T-helper 2 cell (primary cell): ENCODE data around the gene CCDC93.
"Not testable (repeated sequence)": the region's sequence is repeated elsewhere in the genome, so short reads cannot be mapped to it uniquely, and the experiment has no call there.

Source experiments
- DNase-seq, 5 experiments: peaks; one replicate each; pipeline versions ENCODE4 v3.0.0 to v3.0.0-alpha.2; 2012 to 2022

The CCDC93 gene

DNA sequence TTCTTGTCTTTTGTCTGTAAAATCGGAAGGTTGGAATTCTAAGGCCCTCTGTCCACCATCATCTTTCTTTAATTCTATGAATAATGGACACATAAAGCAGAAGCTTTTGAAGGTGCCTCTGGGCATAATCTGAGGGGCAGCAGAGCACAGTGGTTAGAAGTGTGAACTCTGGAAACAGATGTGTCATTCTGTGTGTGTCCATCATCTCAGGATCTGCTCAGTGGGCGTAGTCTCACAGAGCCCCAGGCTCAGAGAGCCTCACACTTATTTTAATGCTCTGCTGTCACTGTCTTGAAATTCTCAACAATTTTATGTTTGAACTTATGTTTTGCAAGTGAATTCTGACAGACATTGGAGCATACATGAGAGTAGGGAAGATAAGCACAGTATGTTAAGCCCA, 31.0 kb upstream of the CCDC93 start:
- no peak for DNase-seq

DNA sequence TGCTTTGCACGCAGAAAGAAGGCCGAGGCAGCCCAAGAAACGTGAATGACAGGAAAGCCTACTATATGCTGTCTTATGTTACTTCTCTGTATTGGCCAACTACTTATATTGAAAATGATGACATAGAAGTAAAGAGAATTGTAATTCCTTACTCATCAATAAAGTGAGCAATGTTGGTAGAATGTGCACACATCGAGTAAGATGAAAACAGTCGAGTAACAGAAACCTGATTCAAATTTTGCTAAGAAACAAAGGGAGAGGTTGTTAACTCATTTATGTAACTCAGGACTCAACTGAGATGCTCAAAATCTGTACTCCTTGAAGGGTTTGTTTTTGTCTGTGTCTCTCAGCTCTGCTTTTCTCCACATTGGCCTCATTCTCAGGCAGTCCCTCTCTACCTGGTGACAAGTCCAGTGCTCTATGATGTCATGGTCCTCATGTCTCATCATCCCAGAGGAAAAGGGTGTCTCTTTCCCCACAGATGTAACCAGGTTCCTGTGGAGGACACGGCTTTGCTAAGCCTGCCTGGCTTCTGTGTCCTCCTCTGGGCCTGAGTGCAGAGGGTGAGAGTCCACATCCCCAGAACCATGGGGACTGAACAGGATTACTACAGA, 30.3 kb upstream of the CCDC93 start:
- no peak for DNase-seq

DNA sequence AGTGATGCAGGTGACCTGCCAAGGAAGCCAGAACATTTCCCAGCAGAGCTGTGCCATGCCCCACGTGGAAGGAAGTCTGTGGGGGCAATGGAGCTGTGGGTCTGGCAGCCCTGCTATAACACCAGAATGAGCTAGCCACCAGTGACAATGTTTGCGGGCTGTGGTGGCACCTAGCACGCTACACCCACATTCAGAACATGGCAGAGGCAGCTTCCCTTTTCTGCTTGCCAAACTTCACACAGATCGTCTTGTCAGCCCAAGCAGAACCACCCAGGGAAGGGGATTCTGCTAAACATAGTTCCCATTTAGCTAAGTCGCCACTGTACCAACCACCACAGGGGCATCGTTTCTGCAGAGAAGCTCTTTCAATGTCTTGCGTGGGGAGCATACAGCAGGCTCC, 27.0 kb upstream of the CCDC93 start:
- no peak for DNase-seq

DNA sequence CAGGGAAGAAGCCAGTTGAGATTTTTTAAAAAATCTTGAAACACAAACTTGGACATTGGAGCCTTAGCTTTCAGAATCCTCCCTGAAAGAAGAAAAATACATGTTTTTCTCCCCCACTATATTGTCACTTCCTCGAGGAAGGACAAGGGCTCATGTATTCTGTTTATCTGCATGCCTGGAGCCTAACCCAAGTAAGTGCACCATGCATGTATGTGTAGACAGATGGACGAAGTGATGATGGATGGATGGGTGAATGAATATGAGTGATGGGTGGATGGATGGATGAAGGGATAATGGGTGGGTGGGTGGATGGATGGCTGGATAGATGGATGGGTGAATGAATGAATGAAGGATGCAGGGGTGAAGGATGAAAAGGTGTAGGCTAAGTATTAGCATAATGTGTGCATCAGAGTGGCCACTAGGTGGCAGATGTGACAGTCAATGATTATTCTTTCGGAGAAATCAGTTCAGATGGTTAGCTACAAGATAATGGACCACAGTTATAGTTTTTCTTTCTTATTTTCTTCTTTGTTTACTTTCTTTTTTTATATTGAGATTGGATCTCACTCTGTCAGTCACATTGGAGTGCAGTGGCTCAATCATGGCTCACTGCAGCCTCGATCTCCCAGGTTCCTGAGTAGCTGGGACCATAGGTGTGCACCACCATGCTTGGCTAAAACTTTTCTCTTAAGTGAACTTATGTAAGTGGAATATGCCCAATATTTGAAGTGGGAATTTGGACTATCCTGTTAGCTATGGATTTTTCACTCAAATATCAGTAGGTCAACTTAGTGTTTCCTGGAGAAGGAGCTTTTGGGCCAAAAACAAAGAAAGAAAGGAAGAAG, 18.5 kb upstream of the CCDC93 start:
- DNase-seq: peak in 1 of 5 experiments; percentile 49

DNA sequence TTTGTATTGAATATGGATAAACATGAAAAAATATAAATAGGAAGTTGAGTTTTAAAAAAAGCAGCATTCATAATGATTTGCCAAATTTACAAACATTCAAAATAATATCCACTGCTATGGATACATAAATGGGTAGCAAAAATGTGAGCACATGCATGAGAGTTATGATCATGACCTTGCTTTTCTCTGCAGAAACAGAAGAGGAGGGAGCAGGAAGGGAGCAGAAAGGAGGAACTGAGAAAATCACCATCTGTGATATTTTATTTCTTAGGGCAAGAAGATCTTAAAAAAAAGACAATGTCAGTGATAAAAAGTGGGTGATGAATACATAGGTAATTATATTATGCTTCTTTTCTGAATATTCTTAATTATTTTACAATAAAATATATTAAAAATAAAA, 17.7 kb upstream of the CCDC93 start:
- DNase-seq: no peak

DNA sequence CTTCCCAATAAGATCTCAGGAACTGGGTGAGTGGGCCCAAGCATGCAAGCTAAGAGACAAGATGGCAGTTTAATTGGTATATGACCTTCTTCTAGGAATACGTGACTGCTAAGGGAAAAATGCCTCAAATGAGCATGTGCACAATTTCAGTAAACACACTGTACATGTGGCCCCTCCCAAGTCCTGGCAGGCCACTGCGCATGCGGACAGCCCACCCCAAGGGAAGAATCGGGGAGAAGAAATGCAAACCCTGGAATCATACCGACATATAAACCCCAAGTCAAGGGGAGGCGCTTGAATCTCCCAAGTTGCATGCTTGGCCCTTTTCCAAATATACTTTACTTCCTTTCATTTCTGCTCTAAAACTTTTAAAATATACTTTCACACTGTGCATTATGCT, 15.2 kb upstream of the CCDC93 start:
- DNase-seq: no peak

DNA sequence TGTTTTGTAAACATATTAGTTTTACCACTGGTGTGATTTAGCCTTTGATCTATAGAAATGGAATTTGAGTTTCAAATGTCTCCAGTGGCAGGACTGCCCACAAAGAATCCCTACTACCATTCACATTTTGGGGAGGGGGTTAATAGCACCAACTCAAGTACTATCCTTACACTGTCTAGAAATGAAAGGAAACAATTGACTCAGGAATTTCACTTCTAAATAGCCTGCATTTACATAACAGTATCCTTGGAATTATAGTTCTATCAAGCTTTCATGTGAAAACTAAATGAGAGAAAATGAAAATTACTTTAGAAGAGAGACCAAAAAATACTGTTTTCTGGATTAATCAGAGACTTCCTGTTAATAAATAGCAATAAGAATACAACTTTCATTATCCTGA, 7.5 kb upstream of the CCDC93 start:
- no peak for DNase-seq

DNA sequence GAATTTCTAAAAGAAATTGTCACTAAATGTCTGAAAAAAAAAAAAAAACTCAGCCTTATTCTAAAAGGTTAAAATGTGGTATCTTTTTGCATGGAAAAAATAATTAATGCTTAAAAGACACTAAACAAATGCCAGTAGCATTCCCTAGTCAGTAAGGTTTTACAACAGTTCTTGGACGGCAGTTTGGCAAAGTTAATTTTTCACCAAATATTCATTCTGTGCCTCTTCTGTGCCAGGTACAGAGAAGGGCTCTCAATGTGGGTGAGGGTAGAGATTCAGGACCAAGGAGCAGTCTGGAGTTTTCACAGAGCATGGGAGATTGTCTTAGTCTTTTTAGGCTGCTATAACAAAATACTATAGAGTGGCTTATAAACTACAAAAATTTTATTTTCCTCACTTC, 6.0 kb upstream of the CCDC93 start:
- DNase-seq: no peak

DNA sequence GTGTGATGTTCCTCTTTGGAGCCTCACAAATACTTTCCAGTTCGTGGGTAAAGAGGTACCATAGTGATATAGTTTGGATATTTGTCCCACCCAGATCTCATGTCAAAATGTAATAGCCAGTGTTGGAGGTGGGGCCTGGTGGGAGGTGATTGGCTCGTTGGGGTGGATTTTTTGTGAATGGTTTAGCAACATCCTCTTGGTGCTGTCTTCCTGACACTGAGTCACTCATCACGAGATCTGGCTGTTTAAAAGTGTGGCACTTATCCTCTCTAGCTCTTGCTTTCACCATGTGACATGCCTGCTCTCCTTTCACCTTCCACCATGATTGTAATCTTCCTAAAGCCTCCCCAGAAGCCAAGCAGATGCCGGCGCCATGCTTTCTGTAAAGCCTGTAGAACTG, 3.0 kb upstream of the CCDC93 start:
- DNase-seq: peak in 1 of 5 experiments; percentile 33

DNA sequence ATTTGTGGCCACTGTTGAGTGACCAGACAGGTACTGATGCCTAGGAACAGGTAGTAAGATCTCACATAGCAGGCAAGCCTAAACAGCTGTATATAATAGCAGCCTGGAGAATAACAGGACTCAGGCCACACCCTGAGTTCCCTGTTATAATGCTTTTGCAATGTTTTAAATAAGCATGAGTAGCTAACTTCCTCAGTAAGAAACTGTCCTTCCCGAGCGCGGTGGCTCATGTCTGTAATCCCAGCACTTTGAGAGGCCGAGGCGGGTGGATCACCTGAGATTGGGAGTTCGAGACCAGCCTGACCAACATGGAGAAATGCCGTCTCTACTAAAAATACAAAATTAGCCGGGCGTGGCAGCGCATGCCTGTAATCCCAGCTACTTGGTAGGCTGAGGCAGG, 1.9 kb upstream of the CCDC93 start:
- DNase-seq: not testable (repeated sequence)

DNA sequence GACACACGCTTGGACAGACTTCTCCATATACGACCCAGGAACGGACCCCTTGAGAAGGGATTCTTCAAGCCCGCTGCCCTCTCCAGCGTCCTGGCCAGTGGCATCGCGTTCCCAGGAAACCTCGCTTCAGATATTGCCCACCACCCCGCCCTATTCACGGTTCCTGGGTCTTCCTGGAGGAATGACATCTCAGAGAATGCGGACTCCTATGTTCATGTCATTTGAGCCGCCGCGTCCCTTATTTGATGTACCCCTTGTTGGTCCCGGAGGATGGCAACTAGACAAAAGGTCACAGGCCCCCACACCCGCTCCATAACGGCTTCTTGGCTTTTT, 588 bp upstream of the CCDC93 start:
- peak in 1 of 5 experiments; percentile 7 for DNase-seq

DNA sequence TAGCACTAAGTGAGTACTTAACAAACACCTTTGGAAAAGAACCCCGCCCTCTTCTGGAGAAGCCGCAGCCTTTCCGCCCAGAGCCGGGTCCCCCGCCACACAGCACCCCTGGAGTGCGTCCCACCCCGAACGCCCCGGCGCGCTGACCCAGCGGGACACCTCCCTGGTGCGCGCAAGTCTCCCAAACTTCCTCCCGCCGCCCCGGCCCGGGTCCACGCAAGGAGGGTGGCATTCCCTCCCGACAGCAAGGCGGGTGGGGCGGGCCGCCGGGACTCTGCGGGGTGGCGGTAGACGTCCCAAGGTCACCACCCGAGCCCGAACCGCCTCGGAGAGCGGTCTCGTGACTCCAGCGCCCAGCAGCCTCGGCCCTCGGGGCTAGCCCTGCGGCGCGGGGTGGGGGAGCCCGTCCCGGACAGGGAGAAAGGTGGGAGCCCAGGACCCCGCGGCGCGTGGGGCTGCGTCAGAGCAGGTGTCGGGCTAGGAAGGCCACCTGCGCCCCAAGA, 598 bp downstream of the CCDC93 start:
- peak in 4 of 5 experiments; percentile 10 to 26 (median 18) for DNase-seq

DNA sequence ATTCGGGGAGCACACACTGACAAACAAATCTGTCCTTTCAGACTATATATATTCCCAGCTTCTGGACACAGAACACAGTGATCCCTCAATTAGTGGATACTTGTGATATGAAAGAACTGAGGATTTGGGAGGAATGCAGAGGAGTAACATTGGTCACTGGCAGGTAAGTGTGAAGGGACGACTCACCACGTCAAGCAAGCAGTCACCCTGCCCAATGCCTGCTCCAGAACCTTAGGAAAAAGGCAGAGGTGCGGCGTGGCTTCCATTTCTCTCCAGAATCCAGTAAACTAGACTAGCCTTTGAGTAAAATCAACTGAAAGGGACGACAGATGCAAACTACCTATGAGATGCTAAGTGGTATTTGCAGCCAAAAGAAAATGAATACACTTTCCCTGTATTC, 1.1 kb downstream of the CCDC93 start:
- DNase-seq: no peak

DNA sequence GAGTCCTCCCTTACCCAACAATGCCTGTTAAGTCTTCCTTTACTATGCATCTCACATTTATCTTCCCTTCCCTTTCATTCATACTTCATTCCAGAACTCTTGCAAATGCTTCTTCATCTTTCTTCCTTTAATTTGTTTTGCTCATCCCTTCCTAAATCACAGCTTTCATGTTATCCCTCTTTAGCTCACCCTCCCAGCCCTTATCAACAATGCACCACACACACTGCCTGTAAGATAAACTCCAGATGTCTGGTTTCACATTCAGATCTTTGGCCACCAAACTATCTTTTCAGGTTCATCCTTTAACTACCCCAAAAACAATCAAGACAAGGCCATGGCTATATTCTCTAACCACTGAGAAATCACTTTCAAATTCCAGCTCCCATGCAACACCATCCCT, 3.4 kb downstream of the CCDC93 start:
- no peak for DNase-seq

DNA sequence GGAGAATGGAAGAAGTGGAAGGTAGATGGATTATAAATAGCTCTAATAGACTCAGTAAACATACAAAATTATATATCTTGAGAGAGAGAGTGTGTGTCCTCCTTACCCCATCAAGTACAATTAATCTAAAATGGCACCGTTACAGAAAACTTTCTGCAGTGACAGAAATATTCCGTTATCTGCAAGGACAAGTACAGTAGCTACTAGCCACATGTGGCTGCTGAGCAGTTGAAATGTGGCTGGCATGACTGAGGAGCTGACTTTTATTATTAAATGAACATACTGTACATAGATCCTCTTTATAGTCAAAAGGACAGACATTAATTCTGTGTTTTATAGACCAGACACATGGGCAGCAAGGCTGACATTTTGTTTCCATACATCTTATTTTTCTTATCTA, 7.0 kb downstream of the CCDC93 start:
- no peak for DNase-seq

DNA sequence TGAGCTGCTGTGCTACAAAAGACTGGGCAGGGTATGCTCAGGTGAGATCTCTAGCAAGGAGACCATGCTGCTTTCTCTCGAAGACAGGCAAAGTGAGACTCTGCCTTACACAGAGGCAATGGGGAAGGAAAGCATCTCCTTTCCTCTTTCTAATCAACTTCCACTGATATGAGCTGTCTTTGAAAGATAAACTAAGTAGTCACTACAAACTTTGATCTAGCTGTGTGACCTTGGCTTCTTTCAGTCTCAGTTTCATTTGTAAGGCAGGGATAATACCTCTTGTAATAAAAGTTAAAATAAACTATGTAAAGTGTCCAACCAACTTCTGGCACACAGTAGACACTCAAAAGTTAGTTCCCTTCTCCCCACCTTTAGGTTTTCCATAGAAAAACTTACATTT, 7.5 kb downstream of the CCDC93 start:
- no peak for DNase-seq

DNA sequence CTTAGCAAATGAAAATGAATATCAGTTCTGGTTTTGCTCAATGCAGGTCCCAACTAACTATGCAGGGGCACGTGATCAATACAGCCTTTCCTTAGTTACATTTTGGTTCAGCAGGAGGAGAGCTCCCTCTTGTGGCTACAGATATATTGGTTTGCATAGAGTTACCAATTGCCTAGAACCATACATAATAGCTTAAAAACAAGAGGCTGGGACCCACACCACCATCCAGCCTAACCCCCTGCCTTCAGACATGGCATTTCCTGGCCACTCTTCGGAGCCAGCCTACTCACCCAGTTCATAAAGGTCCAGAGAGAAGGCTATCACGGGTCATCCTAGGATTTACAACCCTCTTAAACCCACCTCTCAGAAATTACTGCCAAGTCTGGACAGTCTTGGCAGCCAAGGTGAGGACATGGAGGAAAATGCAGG, 10.5 kb downstream of the CCDC93 start:
- DNase-seq: peak in 3 of 5 experiments; percentile 16 to 81 (median 52)

DNA sequence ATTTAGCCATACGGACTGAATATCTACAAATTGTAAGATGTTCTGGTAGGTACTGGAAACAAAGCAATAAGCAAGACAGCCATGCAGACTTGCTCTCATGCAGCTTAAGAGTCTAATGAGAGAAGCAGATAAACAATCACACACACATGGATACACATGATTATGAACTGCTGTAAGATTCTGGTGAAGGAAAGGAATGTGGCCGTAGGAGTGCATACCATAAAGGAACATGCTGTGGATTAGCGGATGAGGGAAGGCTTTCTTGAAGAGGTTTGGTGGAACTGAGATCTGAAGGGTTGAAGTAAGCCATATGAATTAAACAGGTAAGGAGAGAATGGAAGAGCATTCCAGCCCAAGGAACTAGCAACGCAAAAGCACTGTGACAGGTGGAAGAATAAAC, 13.8 kb downstream of the CCDC93 start:
- no peak for DNase-seq

DNA sequence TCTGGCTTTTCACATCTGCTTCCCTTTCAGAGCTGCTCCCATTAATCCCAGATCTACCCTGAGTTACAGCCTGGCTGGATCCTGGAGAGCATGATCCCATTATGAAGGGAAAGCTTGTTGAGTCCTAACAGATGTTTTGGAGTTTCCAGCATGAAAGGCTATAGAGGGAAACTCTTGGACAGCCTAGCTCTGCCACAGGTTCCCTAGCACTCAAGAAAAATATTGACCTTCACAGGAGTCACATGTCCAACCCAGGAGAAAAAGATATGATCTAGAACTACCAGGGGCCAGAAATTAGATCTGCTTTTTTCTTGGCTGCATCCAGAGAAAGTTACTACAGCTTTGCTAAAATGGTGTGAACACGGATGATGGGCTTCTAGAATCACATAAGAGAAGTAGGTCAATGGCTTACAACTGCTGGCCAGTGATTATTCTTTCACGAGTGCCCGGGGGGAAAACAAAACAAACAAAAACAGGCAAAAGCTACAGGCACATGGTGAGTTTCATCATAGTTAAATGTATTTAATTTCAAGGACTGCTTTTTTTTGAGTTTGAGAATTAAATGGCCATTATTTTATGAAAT, 15.9 kb downstream of the CCDC93 start:
- DNase-seq: no peak

DNA sequence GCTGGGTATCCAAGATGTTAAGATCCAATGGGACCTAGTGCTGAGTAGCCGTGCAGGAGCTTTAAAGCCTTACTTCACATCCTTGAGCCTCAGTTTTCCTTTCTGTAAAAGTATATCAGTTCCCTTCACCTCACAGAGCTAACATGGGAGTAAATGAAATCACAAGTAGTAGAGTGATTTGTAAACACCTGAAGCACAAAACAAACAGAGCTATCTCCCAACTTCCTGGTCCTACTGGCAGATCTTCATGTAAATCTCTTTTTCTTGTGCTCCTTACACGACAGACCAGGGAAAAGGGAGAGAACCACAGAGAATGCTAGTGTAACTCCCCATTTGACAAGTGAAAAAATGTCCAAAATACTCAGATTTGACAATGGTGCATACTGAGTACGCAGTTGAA, 17.3 kb downstream of the CCDC93 start:
- DNase-seq: no peak

DNA sequence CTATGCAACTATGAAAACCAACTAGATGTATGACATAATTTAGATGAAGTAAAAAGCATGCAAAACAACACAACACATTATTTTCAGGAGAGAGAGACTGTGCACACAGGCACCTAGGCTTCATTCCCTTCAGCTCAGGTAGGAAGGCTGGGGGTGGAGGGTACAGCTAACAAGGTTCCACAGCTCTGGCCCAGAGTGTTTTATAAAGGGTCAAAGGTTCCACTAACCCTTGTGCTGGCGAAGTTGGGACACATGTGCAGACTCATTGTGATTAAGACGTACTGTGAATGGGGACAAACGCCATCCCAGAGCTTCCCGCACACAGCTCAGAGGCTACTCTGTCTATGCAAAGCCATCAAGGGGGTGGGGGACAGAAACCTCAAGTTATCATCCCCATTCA, 19.1 kb downstream of the CCDC93 start:
- DNase-seq: no peak

DNA sequence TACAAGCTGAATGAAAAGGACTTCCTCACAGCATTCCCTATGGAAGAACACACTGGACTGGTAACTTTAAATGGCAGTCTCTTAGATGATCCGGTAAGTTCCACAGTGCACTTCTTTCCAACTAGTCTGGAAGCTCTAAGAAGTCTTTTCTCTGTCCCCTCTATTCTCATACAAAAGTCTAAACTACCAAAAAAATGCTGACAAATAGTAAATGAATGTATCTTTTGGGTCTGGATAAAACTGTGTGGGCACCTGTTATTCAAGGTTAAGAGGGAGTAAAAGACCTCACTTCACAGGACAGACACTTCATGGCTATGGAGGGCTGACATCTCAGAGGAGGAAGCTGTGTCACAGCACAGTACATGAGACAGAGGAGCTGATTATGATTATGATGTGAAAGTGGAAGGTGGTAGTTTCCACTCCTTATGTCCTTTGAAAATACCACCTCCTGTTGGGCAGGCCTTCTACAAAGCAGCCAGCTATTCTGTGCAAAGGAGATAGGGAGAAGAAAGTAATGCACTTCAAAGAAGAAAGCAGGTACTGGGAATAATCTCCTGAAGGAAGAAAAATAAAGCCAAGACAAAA, 23.9 kb downstream of the CCDC93 start:
- DNase-seq: no peak

DNA sequence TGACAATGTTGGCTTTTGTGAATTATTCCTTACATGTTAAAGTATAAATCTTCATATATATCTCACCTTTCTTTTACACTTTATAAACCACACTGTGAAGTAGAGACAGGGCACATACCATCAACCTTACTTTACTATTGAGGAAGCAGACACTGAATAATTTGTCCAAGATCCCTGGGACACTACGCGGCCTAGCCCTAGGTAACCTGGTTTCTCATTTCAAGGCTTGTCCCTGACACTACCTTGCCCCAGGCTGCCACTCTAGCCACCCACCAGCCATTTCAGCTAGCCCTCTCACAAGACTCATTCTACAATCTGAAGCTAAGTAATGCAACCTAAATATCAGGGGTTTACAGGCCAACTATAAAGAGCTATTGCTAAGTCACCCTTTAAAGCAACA, 26.7 kb downstream of the CCDC93 start:
- DNase-seq: no peak

DNA sequence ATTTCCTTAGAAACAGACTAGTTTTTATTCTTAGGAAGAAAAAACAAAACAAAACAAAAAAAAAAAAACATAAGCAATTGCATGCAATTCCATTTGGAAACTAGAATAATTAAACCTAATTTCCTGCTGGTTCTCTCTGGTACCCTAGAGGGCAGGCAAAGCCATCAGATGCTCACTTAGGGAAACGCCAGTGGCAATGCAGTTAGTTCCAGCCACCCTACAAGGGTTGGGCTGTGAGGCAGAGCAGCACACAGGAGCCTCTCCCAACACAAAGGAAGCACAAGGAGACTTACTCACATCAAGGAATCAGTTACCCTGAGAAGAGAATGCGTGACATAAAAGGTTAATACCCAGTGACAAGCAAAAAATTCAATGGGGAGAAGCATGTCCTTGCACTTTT, 28.8 kb downstream of the CCDC93 start:
- no peak for DNase-seq
